Measurements from ENCODE around the gene PRKCZ. TPM values are rescaled to one million over a fixed set of nuclear protein-coding genes. Genes with fewer than 3 reads are reported as not detected.

PRKCZ gene
- total RNA-seq, 1 experiment from 2014 or later: 1.9 TPM

GRCh38 chr1:2068951-2069350 is 18.7 kb downstream of the PRKCZ start:
- ChIA-PET CTCF (no interaction called here), POLR2A (ENCODE audit: low non-redundant PET) (no interaction called here)
- intact Hi-C loops (cut with micrococcal nuclease; ENCODE audit: unreplicated experiment): no loop called here

GRCh38 chr1:2070016-2070415 is 19.8 kb downstream of the PRKCZ start:
- H3K27ac ChIP-seq (ENCODE audit: low read depth, low read length, poor library complexity, severe bottlenecking): no peak overlapping the region
- peaks cover 45% of the 10 kb centered on the region for H3K27me3 ChIP-seq (replicated peaks; ENCODE audit: insufficient read depth, low read depth, low read length, poor library complexity)
- ChIA-PET POLR2A (ENCODE audit: low non-redundant PET) (no interaction called here), CTCF (no interaction called here)
- DNase-seq (ENCODE audit: low spot score): no peak
- no peak overlapping the region for H3K4me3 ChIP-seq (ENCODE audit: low read depth, low read length, poor library complexity, severe bottlenecking)
- peaks cover 2% of the 10 kb centered on the region for H3K9me3 ChIP-seq (ENCODE audit: low read depth, low read length, poor library complexity, severe bottlenecking)
- intact Hi-C loops (cut with micrococcal nuclease; ENCODE audit: unreplicated experiment): no loop called here
- TF ChIP-seq EZH2 (IDR thresholded peaks at IDR 0.05; ENCODE audit: borderline replicate concordance, low read depth, low read length, poor library complexity, severe bottlenecking) (no peak), CTCF (conservative IDR thresholded peaks at IDR 0.05; ENCODE audit: low read depth, low read length) (no peak)
- no peaks in the 10 kb centered on the region for H3K36me3 ChIP-seq (ENCODE audit: insufficient read depth, low read length, poor library complexity, severe bottlenecking)
- BruUV-seq (replicated peaks): no TSS peak
- H3K4me1 ChIP-seq (ENCODE audit: insufficient read depth, low read length, poor library complexity, severe bottlenecking): no peaks in the 10 kb centered on the region

More at GRCh38 chr1:2068951-2069350, 18.7 kb downstream of the PRKCZ start:
- H3K27me3 ChIP-seq (replicated peaks; ENCODE audit: insufficient read depth, low read depth, low read length, poor library complexity): peaks cover 42% of the 10 kb centered on the region
- no peak overlapping the region for H3K27ac ChIP-seq (ENCODE audit: low read depth, low read length, poor library complexity, severe bottlenecking)
- no TSS peak for BruUV-seq (replicated peaks)
- no peak for TF ChIP-seq EZH2 (IDR thresholded peaks at IDR 0.05; ENCODE audit: borderline replicate concordance, low read depth, low read length, poor library complexity, severe bottlenecking)
- no peak for TF ChIP-seq CTCF (conservative IDR thresholded peaks at IDR 0.05; ENCODE audit: low read depth, low read length)
- no peaks in the 10 kb centered on the region for H3K36me3 ChIP-seq (ENCODE audit: insufficient read depth, low read length, poor library complexity, severe bottlenecking)
- no peak for DNase-seq (ENCODE audit: low spot score)
- H3K4me1 ChIP-seq (ENCODE audit: insufficient read depth, low read length, poor library complexity, severe bottlenecking): no peaks in the 10 kb centered on the region
- no peak overlapping the region for H3K4me3 ChIP-seq (ENCODE audit: low read depth, low read length, poor library complexity, severe bottlenecking)
- H3K9me3 ChIP-seq (ENCODE audit: low read depth, low read length, poor library complexity, severe bottlenecking): peaks cover 10% of the 10 kb centered on the region

- CTCF ChIA-PET: no interaction called here
- POLR2A ChIA-PET (ENCODE audit: low non-redundant PET): no interaction called here
- no peaks in the 10 kb centered on the region for H3K36me3 ChIP-seq (ENCODE audit: insufficient read depth, low read length, poor library complexity, severe bottlenecking)
- H3K27me3 ChIP-seq (replicated peaks; ENCODE audit: insufficient read depth, low read depth, low read length, poor library complexity): peaks cover 44% of the 10 kb centered on the region
- H3K27ac ChIP-seq (ENCODE audit: low read depth, low read length, poor library complexity, severe bottlenecking): no peak overlapping the region
- TF ChIP-seq EZH2 (IDR thresholded peaks at IDR 0.05; ENCODE audit: borderline replicate concordance, low read depth, low read length, poor library complexity, severe bottlenecking) (no peak), CTCF (conservative IDR thresholded peaks at IDR 0.05; ENCODE audit: low read depth, low read length) (no peak)
- no peak for DNase-seq (ENCODE audit: low spot score)
- no TSS peak for BruUV-seq (replicated peaks)
- H3K4me1 ChIP-seq (ENCODE audit: insufficient read depth, low read length, poor library complexity, severe bottlenecking): no peaks in the 10 kb centered on the region
- no peak overlapping the region for H3K4me3 ChIP-seq (ENCODE audit: low read depth, low read length, poor library complexity, severe bottlenecking)
- no peaks in the 10 kb centered on the region for H3K9me3 ChIP-seq (ENCODE audit: low read depth, low read length, poor library complexity, severe bottlenecking)
- intact Hi-C loops (cut with micrococcal nuclease; ENCODE audit: unreplicated experiment): no loop called here
Observed at GRCh38 chr1:2070800-2071530, 20.8 kb downstream of the PRKCZ start.
